Thymus (tissue), 11 donors: ENCODE results near the gene SP1. TPM values are rescaled to one million over a fixed set of nuclear protein-coding genes. Genes with fewer than 3 reads are reported as not detected.
"Not testable (repeated sequence)": the region's sequence is repeated elsewhere in the genome, so short reads cannot be mapped to it uniquely, and the experiment has no call there.

Source experiments
- DNase-seq, 9 donors: peaks; one replicate each; pipeline ENCODE4 v3.0.0-alpha.2; 2013; ENCODE audit warnings: low spot score in 9 of 9, low read depth in 6 of 9, missing footprints in 1 of 9
- H3K27ac ChIP-seq, 2 donors: one replicate each; pipeline ENCODE4 v1.5.1; 2013; ENCODE audit warnings: control low read depth in 1 of 2, low read depth in 1 of 2, low read length in 1 of 2, mild to moderate bottlenecking in 1 of 2, moderate library complexity in 1 of 2
- H3K27me3 ChIP-seq, 2 donors: one replicate each; pipeline ENCODE4 v1.5.1; 2013; ENCODE audit warnings: low read length in 1 of 2; ENCODE audit not compliant: control insufficient read depth in 2 of 2, insufficient read depth in 1 of 2
- H3K36me3 ChIP-seq, 2 donors: one replicate each; pipeline ENCODE4 v1.5.1; 2013; ENCODE audit warnings: low read length in 1 of 2, mild to moderate bottlenecking in 1 of 2, moderate library complexity in 1 of 2; ENCODE audit not compliant: control insufficient read depth in 2 of 2, insufficient read depth in 2 of 2
- H3K4me1 ChIP-seq, 2 donors: one replicate each; pipeline ENCODE4 v1.5.1; 2013; ENCODE audit warnings: low read length in 2 of 2; ENCODE audit not compliant: control insufficient read depth in 2 of 2, insufficient read depth in 2 of 2
- H3K4me3 ChIP-seq, 2 donors: one replicate each; pipeline ENCODE4 v1.5.1; 2013; ENCODE audit warnings: low read length in 2 of 2, control low read depth in 1 of 2, mild to moderate bottlenecking in 1 of 2
- H3K9me3 ChIP-seq, 2 donors: one replicate each; pipeline ENCODE4 v1.5.1; 2013; ENCODE audit warnings: low read length in 1 of 2, mild to moderate bottlenecking in 1 of 2; ENCODE audit not compliant: control insufficient read depth in 2 of 2, insufficient read depth in 1 of 2
- WGBS: extraction: QIAGEN DNeasy Blood & Tissue Kit; methylation state at CpG from one replicate; pipeline ENCODE4 v1.1.7; 2013; 5-methylcytosine and 5-hydroxymethylcytosine counted together
- polyA plus RNA-seq: library from polyadenylated mRNA; stranded (reverse); fragments of 200-250 nt; gene quantifications from one replicate; pipeline ENCODE4 v1.2.3, GENCODE V29; 2013
- total RNA-seq: library from RNA; stranded (reverse); fragments of 120-200 nt; gene quantifications from one replicate; pipeline ENCODE4 v1.2.4, GENCODE V29; 2013
- donor health status: healthy.

Gene SP1
- total and polyA plus RNA-seq, 2 donors: 17.6 to 37.4 TPM

DNA sequence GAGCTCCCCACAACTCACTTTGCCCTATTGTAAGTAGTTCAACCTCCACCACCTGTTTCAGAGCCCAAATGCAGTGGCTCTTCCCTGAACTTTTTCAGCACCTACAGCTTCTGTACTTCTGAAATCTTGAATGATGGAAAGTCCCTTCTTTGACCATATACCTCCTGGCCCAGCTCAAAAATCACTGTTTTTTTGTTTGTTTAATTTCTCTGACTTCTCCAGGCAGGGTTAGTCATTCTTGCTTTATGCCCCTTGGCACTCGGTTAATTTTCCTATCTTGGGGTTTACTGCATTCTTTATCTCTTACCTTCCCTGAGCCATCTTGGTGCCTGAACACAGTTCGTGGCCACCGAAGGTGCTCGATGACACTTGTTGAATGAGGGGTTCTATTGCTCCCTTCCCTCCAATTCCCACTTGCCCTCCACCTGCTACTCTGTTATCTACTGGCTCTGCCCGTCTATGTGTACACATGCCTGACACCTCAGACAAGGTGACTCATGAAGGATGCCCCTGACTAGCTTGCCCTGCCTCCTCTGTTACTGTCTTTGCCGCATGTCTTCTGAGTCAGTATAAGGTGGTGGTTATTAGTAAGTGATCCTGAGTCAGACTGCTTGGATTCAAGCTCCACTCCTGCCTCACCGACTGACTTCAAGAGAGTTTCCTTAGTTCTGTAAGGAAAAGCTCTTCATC lies 48.1 kb downstream of the SP1 start:
- WGBS: 95% methylated on average over 7 of the region's 7 CpGs
- no peak overlapping the region for H3K27ac ChIP-seq
- no peaks in the 10 kb centered on the region for H3K27me3 ChIP-seq
- no peak overlapping the region for H3K4me3 ChIP-seq
- H3K36me3 ChIP-seq: no peaks in the 10 kb centered on the region
- no peaks in the 10 kb centered on the region for H3K9me3 ChIP-seq
- no peaks in the 10 kb centered on the region for H3K4me1 ChIP-seq
- no peak for DNase-seq

GRCh38 chr12:53428741-53429140 lies 48.8 kb downstream of the SP1 start:
- no peak overlapping the region for H3K27ac ChIP-seq

DNA sequence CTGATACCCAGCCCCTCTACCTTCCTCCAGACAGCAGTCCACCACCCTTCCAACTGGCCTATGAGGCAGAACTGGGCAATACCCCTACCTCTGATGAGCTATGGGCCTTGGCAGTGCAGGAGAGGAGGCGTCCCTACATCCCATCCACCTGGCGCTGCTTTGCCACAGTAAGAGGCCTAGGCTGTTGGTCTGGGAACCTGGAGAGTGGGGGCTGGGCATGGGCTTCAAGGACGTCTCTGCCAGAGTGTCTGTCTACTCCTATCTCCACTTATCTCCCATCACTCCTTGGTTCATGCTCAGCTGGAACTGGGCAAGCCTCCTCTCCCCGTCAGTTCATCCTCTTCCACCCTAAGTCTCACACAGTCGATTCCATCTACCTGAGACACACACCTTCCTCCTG lies 50.1 kb downstream of the SP1 start:
- no peaks in the 10 kb centered on the region for H3K27me3 ChIP-seq
- DNase-seq: no peak
- 91% methylated on average over 5 of the region's 5 CpGs for WGBS
- H3K36me3 ChIP-seq: no peaks in the 10 kb centered on the region
- no peaks in the 10 kb centered on the region for H3K9me3 ChIP-seq
- no peaks in the 10 kb centered on the region for H3K4me1 ChIP-seq
- no peak overlapping the region for H3K27ac ChIP-seq
- no peak overlapping the region for H3K4me3 ChIP-seq

More at GRCh38 chr12:53428741-53429140, 48.8 kb downstream of the SP1 start:
- Histone ChIP-seq H3K9me3 (no peaks in the 10 kb centered on the region), H3K27me3 (no peaks in the 10 kb centered on the region), H3K4me1 (no peaks in the 10 kb centered on the region), H3K36me3 (no peaks in the 10 kb centered on the region), H3K4me3 (no peak overlapping the region)
- 96% methylated on average over 7 of the region's 7 CpGs for WGBS
- no peak for DNase-seq

GRCh38 chr12:53431187-53431586 lies 51.2 kb downstream of the SP1 start:
- H3K9me3 ChIP-seq: no peaks in the 10 kb centered on the region
- DNase-seq: no peak

GRCh38 chr12:53435326-53435725 lies 55.4 kb downstream of the SP1 start:
- not testable (repeated sequence) for H3K9me3 ChIP-seq, H3K27ac ChIP-seq, H3K4me1 ChIP-seq, H3K4me3 ChIP-seq, DNase-seq, H3K36me3 ChIP-seq, H3K27me3 ChIP-seq
- WGBS: 96% methylated on average over 9 of the region's 9 CpGs

More at GRCh38 chr12:53431187-53431586, 51.2 kb downstream of the SP1 start:
- no peaks in the 10 kb centered on the region for H3K27me3 ChIP-seq
- WGBS: 97% methylated on average over 7 of the region's 7 CpGs
- H3K4me3 ChIP-seq: no peak overlapping the region
- H3K4me1 ChIP-seq: no peaks in the 10 kb centered on the region
- H3K36me3 ChIP-seq: no peaks in the 10 kb centered on the region
- no peak overlapping the region for H3K27ac ChIP-seq

- H3K9me3 ChIP-seq, H3K4me3 ChIP-seq, H3K36me3 ChIP-seq, H3K27me3 ChIP-seq, H3K27ac ChIP-seq, DNase-seq: not testable (repeated sequence)
- H3K4me1 ChIP-seq: peaks cover 14 to 24% of the 10 kb centered on the region in 2 donors
Observed at GRCh38 chr12:53439582-53439981, 59.6 kb downstream of the SP1 start.

GRCh38 chr12:53441040-53441833 lies 61.3 kb downstream of the SP1 start, which contains the start of gene PRR13:
TSS of gene PRR13 (plus strand) at chr12:53441734. CDS start at chr12:53442715, 981 bp downstream.
- peaks cover 0 to 6% of the 10 kb centered on the region in 2 donors for H3K9me3 ChIP-seq
- H3K4me1 ChIP-seq: peaks cover 14 to 24% of the 10 kb centered on the region in 2 donors
- H3K27me3 ChIP-seq: no peaks in the 10 kb centered on the region
- peak within 1 kb of the TSS; percentile 94 to 99 for H3K4me3 ChIP-seq
- H3K36me3 ChIP-seq: peaks cover 18 to 21% of the 10 kb centered on the region in 2 donors
- 2% methylated on average over 31 of the region's 31 CpGs for WGBS
- H3K27ac ChIP-seq: peak within 1 kb of the TSS; percentile 95
- DNase-seq: peak; percentile 91 to 99 (median 96)

DNA sequence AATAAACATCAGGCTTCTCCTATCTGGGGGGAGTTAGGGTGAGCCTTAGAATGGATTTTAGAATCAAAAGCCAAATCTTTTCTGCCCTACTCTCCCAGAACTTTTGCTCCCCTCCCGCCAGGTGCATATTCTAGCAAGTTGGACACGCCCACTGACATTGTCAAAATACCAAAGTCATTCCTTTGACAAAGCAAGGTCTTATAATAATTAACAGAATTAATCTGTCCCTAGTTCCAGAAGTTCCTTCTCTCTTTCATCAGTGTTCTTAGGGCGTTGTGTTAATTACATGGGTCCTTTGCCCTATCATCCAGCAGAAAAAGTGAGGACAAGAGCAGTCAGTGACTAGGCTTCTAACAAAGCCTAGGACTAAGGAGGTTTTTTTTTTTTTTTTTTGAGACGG lies 64.0 kb downstream of the SP1 start:
- WGBS: over 99% methylated on average over 4 of the region's 4 CpGs
- no peak overlapping the region for H3K27ac ChIP-seq
- peaks cover 31 to 35% of the 10 kb centered on the region in 2 donors for H3K36me3 ChIP-seq
- no peak overlapping the region for H3K4me3 ChIP-seq
- H3K4me1 ChIP-seq: peaks cover 14 to 24% of the 10 kb centered on the region in 2 donors
- no peaks in the 10 kb centered on the region for H3K27me3 ChIP-seq
- peaks cover 0 to 6% of the 10 kb centered on the region in 2 donors for H3K9me3 ChIP-seq
- no peak for DNase-seq

DNA sequence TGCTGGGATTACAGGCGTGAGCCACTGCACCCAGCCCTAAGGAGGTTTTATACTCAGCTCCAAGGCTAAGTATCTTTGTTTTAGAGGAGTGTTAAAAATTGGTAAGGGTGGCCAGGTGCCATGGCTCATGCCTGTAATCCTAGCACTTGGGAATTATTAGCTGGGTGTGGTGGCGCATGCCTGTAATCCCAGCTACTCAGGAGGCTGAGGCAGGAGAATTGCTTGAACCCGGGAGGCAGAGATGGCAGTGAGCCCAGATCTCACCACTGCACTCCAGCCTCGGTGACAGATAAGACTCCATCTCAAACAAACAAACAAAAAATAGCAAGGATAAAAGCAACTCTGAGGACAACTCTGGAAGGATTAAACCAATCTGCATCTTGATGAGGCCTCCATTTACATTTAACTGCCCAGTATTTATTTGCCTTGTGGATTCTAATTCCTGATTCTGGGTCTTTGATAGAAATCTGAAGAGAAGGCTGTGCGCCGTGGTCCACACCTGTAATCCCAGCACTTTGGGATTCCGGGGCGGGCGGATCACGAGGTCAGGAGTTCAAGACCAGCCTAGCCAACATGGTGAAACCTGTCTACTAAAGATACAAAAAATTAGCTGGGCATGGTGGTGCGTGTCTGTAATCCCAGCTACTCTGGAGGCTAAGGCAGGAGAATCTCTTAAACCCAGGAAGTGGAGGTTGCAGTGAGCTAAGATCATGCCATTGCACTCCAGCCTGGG lies 64.8 kb downstream of the SP1 start:
- not testable (repeated sequence) for H3K27ac ChIP-seq, H3K9me3 ChIP-seq, H3K4me3 ChIP-seq, DNase-seq, H3K27me3 ChIP-seq
- peaks cover 31 to 35% of the 10 kb centered on the region in 2 donors for H3K36me3 ChIP-seq
- WGBS: 97% methylated on average over 11 of the region's 11 CpGs
- peaks cover 14 to 24% of the 10 kb centered on the region in 2 donors for H3K4me1 ChIP-seq
